Breast epithelium (tissue), 3 donors: ENCODE data around the gene DNHD1.

Experiments
- POLR2A ChIP-seq: fragments of 450-650 bp; IDR thresholded peaks from one replicate; pipeline ENCODE4 v1.6.1; 2016; ENCODE audit warnings: antibody characterized with exemption, mild to moderate bottlenecking, moderate library complexity
- TF ChIP-seq, protein P1 (sequence below), 3 donors: fragments of 450-650 bp; IDR thresholded peaks; one replicate each; pipeline ENCODE4 v1.5.1; 2016 to 2017; ENCODE audit warnings: antibody characterized with exemption in 3 of 3, mild to moderate bottlenecking in 3 of 3, moderate library complexity in 3 of 3

DNA sequence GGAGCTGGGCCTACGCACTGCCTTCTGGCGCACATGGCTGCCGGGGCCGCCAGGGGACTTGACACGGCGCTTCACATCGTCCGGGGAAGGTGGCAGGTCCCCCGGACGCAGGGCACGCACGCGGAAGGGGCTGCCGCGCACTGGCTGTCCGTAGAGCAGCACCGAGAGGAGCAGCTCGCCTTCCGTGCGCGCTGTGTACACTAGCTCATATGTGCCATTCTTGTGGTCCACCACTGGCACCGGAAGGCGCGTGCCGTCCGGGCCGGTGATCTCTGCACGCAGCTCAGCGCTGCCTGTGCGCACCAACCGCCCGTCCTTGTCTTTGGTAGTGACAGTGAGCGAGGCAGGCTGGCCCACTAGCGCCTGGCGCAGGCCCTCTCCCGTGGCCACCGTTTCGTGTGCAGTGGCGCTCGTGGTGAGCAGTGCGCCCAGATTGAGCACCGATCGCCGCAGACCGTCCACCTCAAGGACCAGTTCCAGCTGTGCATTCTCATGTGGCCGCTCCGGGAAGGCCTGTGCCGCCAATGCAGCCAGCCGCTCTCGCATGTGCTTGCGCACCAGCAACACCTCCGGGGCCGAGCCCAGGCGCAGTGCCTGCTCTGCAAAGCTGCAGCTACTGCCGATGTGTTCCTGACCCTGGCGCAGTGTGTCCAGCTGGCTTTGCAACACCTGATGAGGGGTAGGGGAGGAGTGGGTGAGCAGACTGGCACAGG lies 40.6 kb upstream of the DNHD1 start:
- TF ChIP-seq, protein P1, sequence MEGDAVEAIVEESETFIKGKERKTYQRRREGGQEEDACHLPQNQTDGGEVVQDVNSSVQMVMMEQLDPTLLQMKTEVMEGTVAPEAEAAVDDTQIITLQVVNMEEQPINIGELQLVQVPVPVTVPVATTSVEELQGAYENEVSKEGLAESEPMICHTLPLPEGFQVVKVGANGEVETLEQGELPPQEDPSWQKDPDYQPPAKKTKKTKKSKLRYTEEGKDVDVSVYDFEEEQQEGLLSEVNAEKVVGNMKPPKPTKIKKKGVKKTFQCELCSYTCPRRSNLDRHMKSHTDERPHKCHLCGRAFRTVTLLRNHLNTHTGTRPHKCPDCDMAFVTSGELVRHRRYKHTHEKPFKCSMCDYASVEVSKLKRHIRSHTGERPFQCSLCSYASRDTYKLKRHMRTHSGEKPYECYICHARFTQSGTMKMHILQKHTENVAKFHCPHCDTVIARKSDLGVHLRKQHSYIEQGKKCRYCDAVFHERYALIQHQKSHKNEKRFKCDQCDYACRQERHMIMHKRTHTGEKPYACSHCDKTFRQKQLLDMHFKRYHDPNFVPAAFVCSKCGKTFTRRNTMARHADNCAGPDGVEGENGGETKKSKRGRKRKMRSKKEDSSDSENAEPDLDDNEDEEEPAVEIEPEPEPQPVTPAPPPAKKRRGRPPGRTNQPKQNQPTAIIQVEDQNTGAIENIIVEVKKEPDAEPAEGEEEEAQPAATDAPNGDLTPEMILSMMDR (IDR thresholded peaks at IDR 0.05) = no peak
- no peak for TF ChIP-seq POLR2A
